ENCODE results near the gene TTI1. TPM values are rescaled to one million over a fixed set of nuclear protein-coding genes. Genes with fewer than 3 reads are reported as not detected.

Gene TTI1
- polyA plus RNA-seq, 4 donors = 5.7 to 21.4 (median 6.8) TPM

GRCh38 chr20:38031957-38032356, 1.3 kb downstream of the TTI1 start:
- H3K27me3 ChIP-seq (ENCODE audit: control insufficient read depth in 3 of 3, insufficient read depth in 3 of 3, low read length in 3 of 3) = no peaks in the 10 kb centered on the region
- no peak for FAIRE-seq
- H3K36me3 ChIP-seq (ENCODE audit: control insufficient read depth in 3 of 3, insufficient read depth in 2 of 3, low read depth in 1 of 3, low read length in 3 of 3) = peaks cover 0 to 4% (median 3%) of the 10 kb centered on the region in 3 donors
- H3K9me3 ChIP-seq (ENCODE audit: control insufficient read depth in 2 of 2, insufficient read depth in 1 of 2, low read depth in 1 of 2, low read length in 1 of 2) = no peaks in the 10 kb centered on the region
- no peak overlapping the region for H3K4me3 ChIP-seq (ENCODE audit: low read depth in 1 of 3, low read length in 3 of 3)
- H3K27ac ChIP-seq (ENCODE audit: low read depth in 1 of 3, low read length in 2 of 3) = no peak overlapping the region
- peaks cover 9 to 14% (median 10%) of the 10 kb centered on the region in 3 donors for H3K4me1 ChIP-seq (ENCODE audit: control insufficient read depth in 3 of 3, insufficient read depth in 2 of 3, low read depth in 1 of 3, low read length in 2 of 3)
- no peak for DNase-seq
- 86 to 92% (median 89%) methylated on average over 3 of the region's 3 CpGs for WGBS, 3 donors

DNA sequence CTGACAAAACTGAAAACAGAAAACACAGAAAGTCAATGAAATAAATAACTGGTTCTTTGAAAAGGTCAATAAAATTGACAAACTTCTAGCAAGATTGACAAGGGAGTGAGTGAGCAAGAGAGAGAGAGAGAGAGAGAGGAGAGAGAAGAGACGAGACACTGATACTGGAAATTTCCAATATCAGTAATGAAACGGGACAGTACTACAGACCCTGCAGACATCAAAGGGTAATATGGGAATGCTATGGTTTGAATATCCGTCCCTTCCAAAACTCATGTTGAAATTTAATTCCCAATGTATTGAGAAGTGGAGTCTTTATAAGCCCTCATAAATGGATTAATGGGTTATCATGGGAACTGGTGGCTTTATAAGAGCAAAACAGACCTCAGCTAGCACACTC, 3.8 kb downstream of the TTI1 start:
- Histone ChIP-seq H3K4me3 (ENCODE audit: low read depth in 1 of 3, low read length in 3 of 3) (no peak overlapping the region), H3K27me3 (ENCODE audit: control insufficient read depth in 3 of 3, insufficient read depth in 3 of 3, low read length in 3 of 3) (no peaks in the 10 kb centered on the region), H3K27ac (ENCODE audit: low read depth in 1 of 3, low read length in 2 of 3) (no peak overlapping the region), H3K4me1 (ENCODE audit: control insufficient read depth in 3 of 3, insufficient read depth in 2 of 3, low read depth in 1 of 3, low read length in 2 of 3) (peaks cover 5 to 8% (median 7%) of the 10 kb centered on the region in 3 donors), H3K9me3 (ENCODE audit: control insufficient read depth in 2 of 2, insufficient read depth in 1 of 2, low read depth in 1 of 2, low read length in 1 of 2) (no peaks in the 10 kb centered on the region), H3K36me3 (ENCODE audit: control insufficient read depth in 3 of 3, insufficient read depth in 2 of 3, low read depth in 1 of 3, low read length in 3 of 3) (peaks cover 0 to 8% (median 0%) of the 10 kb centered on the region in 3 donors)
- FAIRE-seq (no peak), DNase-seq (no peak)
- WGBS, 3 donors = 88 to 96% (median 91%) methylated on average over 3 of the region's 3 CpGs

DNA sequence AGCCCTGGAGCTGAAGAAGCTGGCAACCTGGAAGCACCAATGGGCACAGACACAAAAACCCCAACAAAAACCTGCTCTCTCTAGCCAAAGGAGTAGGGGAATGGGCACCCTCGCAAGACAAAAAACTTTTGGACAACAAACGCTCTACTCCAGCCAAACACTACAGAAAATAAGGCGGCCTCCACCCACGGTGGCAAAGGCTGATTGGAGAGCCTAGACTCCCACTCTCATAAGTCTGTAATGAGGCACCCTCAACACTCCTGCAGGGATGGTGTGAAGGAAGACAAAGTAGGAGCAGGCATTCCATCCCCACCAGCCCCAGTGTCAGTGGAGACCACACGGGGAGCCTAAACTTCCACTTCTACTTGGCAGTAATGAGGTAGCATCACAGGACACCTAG, 8.8 kb downstream of the TTI1 start:
- no peak for DNase-seq
- peaks cover 0 to 11% (median 0%) of the 10 kb centered on the region in 3 donors for H3K36me3 ChIP-seq (ENCODE audit: control insufficient read depth in 3 of 3, insufficient read depth in 2 of 3, low read depth in 1 of 3, low read length in 3 of 3)
- WGBS, 3 donors = 83 to 88% (median 85%) methylated on average over 5 of the region's 5 CpGs

DNA sequence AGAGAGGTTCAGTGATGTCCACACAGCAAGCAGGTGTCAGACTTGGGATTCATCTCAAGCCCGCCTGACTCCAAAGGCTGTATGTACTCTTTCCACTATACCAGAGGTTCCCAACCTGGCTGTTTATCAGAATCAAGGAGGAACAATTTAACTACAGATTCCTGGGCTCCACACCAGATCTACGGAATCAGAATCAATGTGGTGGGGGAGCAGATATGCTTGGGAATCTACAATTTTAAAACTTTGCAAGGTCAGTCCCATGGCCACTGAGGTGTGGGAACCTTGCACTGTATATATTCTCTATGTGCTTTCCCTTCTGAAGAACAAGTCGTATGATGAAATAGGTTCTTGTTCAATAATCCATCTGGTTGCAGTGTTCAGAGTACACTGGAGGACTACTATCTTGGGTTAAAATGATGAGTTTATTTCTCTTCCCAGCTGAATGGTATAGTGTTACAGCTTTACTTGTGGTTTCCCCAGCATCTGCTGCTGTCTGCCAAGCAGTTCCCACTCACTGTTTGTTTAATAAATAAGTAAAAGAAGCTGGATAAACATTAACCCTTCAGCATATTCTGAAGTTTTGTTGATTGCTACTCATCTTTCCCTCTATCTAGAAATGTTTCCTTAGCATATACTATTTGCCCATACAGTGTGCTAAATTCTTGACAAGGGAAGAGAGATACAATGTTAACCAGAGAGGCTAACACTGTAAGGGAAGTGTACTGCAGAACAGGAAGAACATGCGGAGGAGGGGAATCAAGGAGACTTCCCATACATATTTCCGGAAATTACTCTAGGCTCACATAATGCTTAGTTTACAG, 9.9 kb downstream of the TTI1 start:
- no peak overlapping the region for H3K4me3 ChIP-seq (ENCODE audit: low read depth in 1 of 3, low read length in 3 of 3)
- FAIRE-seq = no peak
- peaks cover 0 to 4% of the 10 kb centered on the region in 2 donors for H3K9me3 ChIP-seq (ENCODE audit: control insufficient read depth in 2 of 2, insufficient read depth in 1 of 2, low read depth in 1 of 2, low read length in 1 of 2)
- 65 to 88% (median 82%) methylated on average over 5 of the region's 5 CpGs for WGBS, 3 donors
- H3K27me3 ChIP-seq (ENCODE audit: control insufficient read depth in 3 of 3, insufficient read depth in 3 of 3, low read length in 3 of 3) = no peaks in the 10 kb centered on the region
- H3K4me1 ChIP-seq (ENCODE audit: control insufficient read depth in 3 of 3, insufficient read depth in 2 of 3, low read depth in 1 of 3, low read length in 2 of 3) = peaks cover 0 to 6% (median 0%) of the 10 kb centered on the region in 3 donors
- H3K27ac ChIP-seq (ENCODE audit: low read depth in 1 of 3, low read length in 2 of 3) = no peak overlapping the region
- peak in 1 of 2 donors; percentile 17 for DNase-seq
- peaks cover 0 to 15% (median 4%) of the 10 kb centered on the region in 3 donors for H3K36me3 ChIP-seq (ENCODE audit: control insufficient read depth in 3 of 3, insufficient read depth in 2 of 3, low read depth in 1 of 3, low read length in 3 of 3)

More for the DNA sequence above, 8.8 kb downstream of the TTI1 start:
- FAIRE-seq = no peak
- Histone ChIP-seq H3K27me3 (ENCODE audit: control insufficient read depth in 3 of 3, insufficient read depth in 3 of 3, low read length in 3 of 3) (no peaks in the 10 kb centered on the region), H3K27ac (ENCODE audit: low read depth in 1 of 3, low read length in 2 of 3) (no peak overlapping the region), H3K4me1 (ENCODE audit: control insufficient read depth in 3 of 3, insufficient read depth in 2 of 3, low read depth in 1 of 3, low read length in 2 of 3) (peaks cover 0 to 6% (median 0%) of the 10 kb centered on the region in 3 donors), H3K9me3 (ENCODE audit: control insufficient read depth in 2 of 2, insufficient read depth in 1 of 2, low read depth in 1 of 2, low read length in 1 of 2) (no peaks in the 10 kb centered on the region), H3K4me3 (ENCODE audit: low read depth in 1 of 3, low read length in 3 of 3) (no peak overlapping the region)

- DNase-seq (no peak), FAIRE-seq (no peak)
- H3K4me3 ChIP-seq (ENCODE audit: low read depth in 1 of 3, low read length in 3 of 3) = no peak overlapping the region
- H3K27me3 ChIP-seq (ENCODE audit: control insufficient read depth in 3 of 3, insufficient read depth in 3 of 3, low read length in 3 of 3) = no peaks in the 10 kb centered on the region
- WGBS, 3 donors = 78 to 91% (median 83%) methylated on average over 2 of the region's 2 CpGs
- peaks cover 5 to 18% (median 8%) of the 10 kb centered on the region in 3 donors for H3K36me3 ChIP-seq (ENCODE audit: control insufficient read depth in 3 of 3, insufficient read depth in 2 of 3, low read depth in 1 of 3, low read length in 3 of 3)
- H3K9me3 ChIP-seq (ENCODE audit: control insufficient read depth in 2 of 2, insufficient read depth in 1 of 2, low read depth in 1 of 2, low read length in 1 of 2) = peaks cover 0 to 15% of the 10 kb centered on the region in 2 donors
- no peak overlapping the region for H3K27ac ChIP-seq (ENCODE audit: low read depth in 1 of 3, low read length in 2 of 3)
- peaks cover 0 to 6% (median 0%) of the 10 kb centered on the region in 3 donors for H3K4me1 ChIP-seq (ENCODE audit: control insufficient read depth in 3 of 3, insufficient read depth in 2 of 3, low read depth in 1 of 3, low read length in 2 of 3)
Measured at GRCh38 chr20:38021087-38021772, 12.0 kb downstream of the TTI1 start.

DNA sequence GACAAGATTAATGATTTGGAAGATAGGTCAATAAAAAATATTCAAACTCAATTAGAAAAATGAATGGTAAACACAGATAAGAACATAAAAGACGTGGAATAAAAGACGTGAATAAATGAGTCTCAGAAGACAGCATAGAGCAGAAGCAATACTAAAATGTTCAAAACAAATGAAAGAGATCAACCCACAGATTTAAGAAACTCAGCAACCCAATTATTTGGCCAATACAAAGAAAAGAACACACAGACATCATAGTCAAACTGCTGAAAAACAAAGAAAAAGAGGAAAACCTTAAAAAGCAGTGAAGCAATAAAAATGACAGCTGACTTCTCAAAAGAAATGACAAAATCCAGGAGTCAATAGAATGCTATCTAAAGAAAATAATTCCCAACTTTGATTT, 14.9 kb downstream of the TTI1 start:
- no peak overlapping the region for H3K27ac ChIP-seq (ENCODE audit: low read depth in 1 of 3, low read length in 2 of 3)
- peaks cover 5 to 16% (median 8%) of the 10 kb centered on the region in 3 donors for H3K36me3 ChIP-seq (ENCODE audit: control insufficient read depth in 3 of 3, insufficient read depth in 2 of 3, low read depth in 1 of 3, low read length in 3 of 3)
- peaks cover 0 to 15% of the 10 kb centered on the region in 2 donors for H3K9me3 ChIP-seq (ENCODE audit: control insufficient read depth in 2 of 2, insufficient read depth in 1 of 2, low read depth in 1 of 2, low read length in 1 of 2)
- H3K4me3 ChIP-seq (ENCODE audit: low read depth in 1 of 3, low read length in 3 of 3) = no peak overlapping the region
- FAIRE-seq (no peak), DNase-seq (no peak)
- peaks cover 0 to under 1% (median 0%) of the 10 kb centered on the region in 3 donors for H3K4me1 ChIP-seq (ENCODE audit: control insufficient read depth in 3 of 3, insufficient read depth in 2 of 3, low read depth in 1 of 3, low read length in 2 of 3)
- no peaks in the 10 kb centered on the region for H3K27me3 ChIP-seq (ENCODE audit: control insufficient read depth in 3 of 3, insufficient read depth in 3 of 3, low read length in 3 of 3)
- 98 to 100% (median 99%) methylated on average over 2 of the region's 2 CpGs for WGBS, 3 donors

DNA sequence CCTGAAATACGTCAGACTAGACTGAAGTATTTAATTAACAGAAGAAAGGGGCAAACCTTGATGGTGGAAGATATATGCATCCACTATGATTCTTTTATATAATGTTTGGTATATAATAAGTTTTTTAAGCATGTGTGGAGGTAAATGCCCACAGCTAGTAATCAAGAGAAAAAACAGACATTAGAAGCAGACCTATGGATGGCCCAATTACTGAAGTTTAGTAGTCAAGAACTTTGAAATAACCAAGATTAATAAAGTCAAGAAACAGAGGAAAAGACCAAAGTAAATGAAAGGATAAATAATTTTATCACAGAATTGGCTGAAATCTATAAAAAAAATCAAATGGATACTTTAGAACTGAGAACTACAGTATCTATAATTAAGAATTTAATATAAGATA, 15.3 kb downstream of the TTI1 start:
- Histone ChIP-seq H3K4me1 (ENCODE audit: control insufficient read depth in 3 of 3, insufficient read depth in 2 of 3, low read depth in 1 of 3, low read length in 2 of 3) (no peaks in the 10 kb centered on the region), H3K27ac (ENCODE audit: low read depth in 1 of 3, low read length in 2 of 3) (no peak overlapping the region), H3K27me3 (ENCODE audit: control insufficient read depth in 3 of 3, insufficient read depth in 3 of 3, low read length in 3 of 3) (no peaks in the 10 kb centered on the region), H3K4me3 (ENCODE audit: low read depth in 1 of 3, low read length in 3 of 3) (no peak overlapping the region), H3K36me3 (ENCODE audit: control insufficient read depth in 3 of 3, insufficient read depth in 2 of 3, low read depth in 1 of 3, low read length in 3 of 3) (peaks cover 5 to 16% (median 8%) of the 10 kb centered on the region in 3 donors), H3K9me3 (ENCODE audit: control insufficient read depth in 2 of 2, insufficient read depth in 1 of 2, low read depth in 1 of 2, low read length in 1 of 2) (peaks cover 0 to 15% of the 10 kb centered on the region in 2 donors)
- 96 to 100% (median 100%) methylated on average over 1 of the region's 1 CpG for WGBS, 3 donors
- FAIRE-seq (no peak), DNase-seq (no peak)

DNA sequence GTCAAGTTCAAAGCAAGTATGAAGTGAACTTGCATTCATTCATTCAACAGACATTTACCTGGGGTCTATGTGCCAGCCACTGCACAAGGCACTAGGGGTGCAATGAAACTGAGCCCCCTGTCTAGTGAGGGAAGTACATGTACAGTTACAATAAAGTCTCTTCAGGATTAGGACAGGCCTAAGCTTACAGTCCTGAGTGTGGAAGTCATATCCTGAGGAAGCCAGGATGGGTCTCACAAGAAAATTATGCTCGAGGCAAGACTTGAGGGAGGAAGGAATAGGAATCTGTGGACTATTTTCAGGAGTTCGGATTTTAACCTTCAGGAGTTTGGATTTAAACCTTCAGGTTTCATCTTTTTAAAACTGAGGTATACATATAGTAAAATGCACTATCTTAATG, 19.4 kb downstream of the TTI1 start:
- 88 to 97% (median 89%) methylated on average over 2 of the region's 2 CpGs for WGBS, 3 donors
- no peak overlapping the region for H3K27ac ChIP-seq (ENCODE audit: low read depth in 1 of 3, low read length in 2 of 3)
- H3K9me3 ChIP-seq (ENCODE audit: control insufficient read depth in 2 of 2, insufficient read depth in 1 of 2, low read depth in 1 of 2, low read length in 1 of 2) = peaks cover 0 to 14% of the 10 kb centered on the region in 2 donors
- H3K36me3 ChIP-seq (ENCODE audit: control insufficient read depth in 3 of 3, insufficient read depth in 2 of 3, low read depth in 1 of 3, low read length in 3 of 3) = peaks cover 11 to 26% (median 11%) of the 10 kb centered on the region in 3 donors
- H3K4me1 ChIP-seq (ENCODE audit: control insufficient read depth in 3 of 3, insufficient read depth in 2 of 3, low read depth in 1 of 3, low read length in 2 of 3) = no peaks in the 10 kb centered on the region
- no peak overlapping the region for H3K4me3 ChIP-seq (ENCODE audit: low read depth in 1 of 3, low read length in 3 of 3)
- H3K27me3 ChIP-seq (ENCODE audit: control insufficient read depth in 3 of 3, insufficient read depth in 3 of 3, low read length in 3 of 3) = no peaks in the 10 kb centered on the region
- DNase-seq (no peak), FAIRE-seq (no peak)

All from small intestine (tissue), 7 donors.